ENCODE measurements around the gene ARHGAP42.

Gene ARHGAP42

GRCh38 chr11:101031713-101032112, 344.6 kb downstream of the ARHGAP42 start:
- Mint-ChIP-seq H3K27ac (no peak overlapping the region), H3K4me3 (no peak overlapping the region), H3K27me3 (ENCODE audit: low read depth) (no peaks in the 10 kb centered on the region), H3K9me3 (peaks cover 5% of the 10 kb centered on the region), H3K36me3 (ENCODE audit: low read depth) (no peaks in the 10 kb centered on the region), H3K4me1 (ENCODE audit: low read depth) (no peaks in the 10 kb centered on the region)
- DNase-seq (ENCODE audit: low spot score) = no peak

- Mint-ChIP-seq H3K4me1 (ENCODE audit: low read depth) (no peaks in the 10 kb centered on the region), H3K27ac (no peak overlapping the region), H3K27me3 (ENCODE audit: low read depth) (no peaks in the 10 kb centered on the region), H3K4me3 (no peak overlapping the region), H3K36me3 (ENCODE audit: low read depth) (no peaks in the 10 kb centered on the region), H3K9me3 (peaks cover 5% of the 10 kb centered on the region)
- DNase-seq (ENCODE audit: low spot score) = no peak
These were observed 345.9 kb downstream of the ARHGAP42 start for GRCh38 chr11:101032991-101033390.

GRCh38 chr11:101034076-101034475, 347.0 kb downstream of the ARHGAP42 start:
- peaks cover 5% of the 10 kb centered on the region for H3K9me3 Mint-ChIP-seq
- no peaks in the 10 kb centered on the region for H3K27me3 Mint-ChIP-seq (ENCODE audit: low read depth)
- H3K27ac Mint-ChIP-seq = no peak overlapping the region
- H3K36me3 Mint-ChIP-seq (ENCODE audit: low read depth) = no peaks in the 10 kb centered on the region
- no peaks in the 10 kb centered on the region for H3K4me1 Mint-ChIP-seq (ENCODE audit: low read depth)
- no peak for DNase-seq (ENCODE audit: low spot score)
- H3K4me3 Mint-ChIP-seq = no peak overlapping the region

GRCh38 chr11:101035872-101036271, 348.8 kb downstream of the ARHGAP42 start:
- no peak overlapping the region for H3K4me3 Mint-ChIP-seq
- no peak overlapping the region for H3K27ac Mint-ChIP-seq

More at GRCh38 chr11:101035872-101036271, 348.8 kb downstream of the ARHGAP42 start:
- H3K36me3 Mint-ChIP-seq (ENCODE audit: low read depth) = no peaks in the 10 kb centered on the region
- no peak for DNase-seq (ENCODE audit: low spot score)
- H3K27me3 Mint-ChIP-seq (ENCODE audit: low read depth) = no peaks in the 10 kb centered on the region
- H3K4me1 Mint-ChIP-seq (ENCODE audit: low read depth) = no peaks in the 10 kb centered on the region
- H3K9me3 Mint-ChIP-seq = peaks cover 5% of the 10 kb centered on the region
